Gastroesophageal sphincter (tissue), 3 donors: ENCODE measurements around the gene IRF2BPL.

Experiments
- EP300 ChIP-seq: sonication (generic); formaldehyde crosslinking; IDR thresholded peaks from one replicate; pipeline ENCODE4 v1.6.1; 2017; ENCODE audit warnings: antibody characterized with exemption, mild to moderate bottlenecking
- POLR2A ChIP-seq, 2 donors: fragments of 450-650 bp; IDR thresholded peaks; one replicate each; pipeline ENCODE4 v1.6.1; 2017; ENCODE audit warnings: antibody characterized with exemption in 2 of 2, mild to moderate bottlenecking in 2 of 2, moderate library complexity in 1 of 2
- POLR2AphosphoS5 ChIP-seq: sonication (generic); formaldehyde crosslinking; IDR thresholded peaks from one replicate; pipeline ENCODE4 v1.6.1; 2017; ENCODE audit warnings: antibody characterized with exemption
- TF ChIP-seq, protein P1 (sequence below), 4 experiments: fragments of 200-600 bp in 2 of 4; fragments of 450-650 bp in 2 of 4; sonication (generic) in 1 of 4; IDR thresholded peaks; one replicate each; pipeline ENCODE4 v1.5.1; 2017 to 2019; ENCODE audit warnings: antibody characterized with exemption in 4 of 4, mild to moderate bottlenecking in 2 of 4, moderate library complexity in 2 of 4

DNA sequence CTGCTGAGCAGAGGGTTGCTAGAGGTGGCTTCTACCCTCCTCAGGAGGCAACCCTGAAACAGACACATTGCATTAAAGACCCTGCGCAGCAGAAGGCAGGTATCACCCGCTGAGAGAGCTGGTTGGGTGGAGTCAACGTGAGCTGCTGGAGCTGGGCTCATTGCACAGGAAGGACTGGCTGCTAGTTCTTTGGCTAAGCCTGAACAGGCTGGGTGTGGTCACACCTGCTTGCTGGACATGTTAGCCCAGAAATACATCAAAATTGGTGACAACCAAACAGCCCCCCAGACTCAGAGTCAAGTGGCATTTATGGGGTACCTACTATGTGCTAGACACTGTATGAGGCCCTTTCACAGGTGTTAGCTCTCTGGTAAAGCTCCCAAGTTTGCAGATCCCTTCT lies 33.8 kb upstream of the IRF2BPL start:
- TF ChIP-seq POLR2AphosphoS5 (no peak), POLR2A (IDR thresholded peaks at IDR 0.05) (no peak), EP300 (no peak)
- TF ChIP-seq, protein P1, sequence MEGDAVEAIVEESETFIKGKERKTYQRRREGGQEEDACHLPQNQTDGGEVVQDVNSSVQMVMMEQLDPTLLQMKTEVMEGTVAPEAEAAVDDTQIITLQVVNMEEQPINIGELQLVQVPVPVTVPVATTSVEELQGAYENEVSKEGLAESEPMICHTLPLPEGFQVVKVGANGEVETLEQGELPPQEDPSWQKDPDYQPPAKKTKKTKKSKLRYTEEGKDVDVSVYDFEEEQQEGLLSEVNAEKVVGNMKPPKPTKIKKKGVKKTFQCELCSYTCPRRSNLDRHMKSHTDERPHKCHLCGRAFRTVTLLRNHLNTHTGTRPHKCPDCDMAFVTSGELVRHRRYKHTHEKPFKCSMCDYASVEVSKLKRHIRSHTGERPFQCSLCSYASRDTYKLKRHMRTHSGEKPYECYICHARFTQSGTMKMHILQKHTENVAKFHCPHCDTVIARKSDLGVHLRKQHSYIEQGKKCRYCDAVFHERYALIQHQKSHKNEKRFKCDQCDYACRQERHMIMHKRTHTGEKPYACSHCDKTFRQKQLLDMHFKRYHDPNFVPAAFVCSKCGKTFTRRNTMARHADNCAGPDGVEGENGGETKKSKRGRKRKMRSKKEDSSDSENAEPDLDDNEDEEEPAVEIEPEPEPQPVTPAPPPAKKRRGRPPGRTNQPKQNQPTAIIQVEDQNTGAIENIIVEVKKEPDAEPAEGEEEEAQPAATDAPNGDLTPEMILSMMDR (IDR thresholded peaks at IDR 0.05): no peak
